Measurements from ENCODE around the gene DCST2. TPM values are rescaled to one million over a fixed set of nuclear protein-coding genes. Genes with fewer than 3 reads are reported as not detected.

DCST2 gene
- total and polyA plus RNA-seq, 9 of the 15 experiments (the other 6 are each of a cell fraction or from before 2014, with no cell fraction given): 0.09 to 0.49 (median 0.11) TPM; not detected in 3

GRCh38 chr1:155079487-155080311 lies 46.1 kb upstream of the DCST2 start (continued):
- TF ChIP-seq ZNF318 (IDR thresholded peaks at IDR 0.05; ENCODE audit: borderline replicate concordance in 1 of 2, low read depth in 1 of 2) (no peak), ZNF584 (CRISPR knock-in tag; IDR thresholded peaks at IDR 0.05; ENCODE audit: low read depth) (no peak), CHD2 (IDR thresholded peaks at IDR 0.05; ENCODE audit: low read depth, low read length) (no peak), SREBF1 (IDR thresholded peaks at IDR 0.05; ENCODE audit: borderline replicate concordance, low read depth, low read length) (no peak), MTA3 (IDR thresholded peaks at IDR 0.05; ENCODE audit: borderline replicate concordance) (0 out of 2 replicates have a peak, but pooled peaks have one; percentile 24), ZBTB40 (IDR thresholded peaks at IDR 0.05) (peak; percentile 34; the same call in 1 of the 2 replicates), ZBTB40 (CRISPR knock-in tag; IDR thresholded peaks at IDR 0.05) (no peak), SP1 (CRISPR knock-in tag; IDR thresholded peaks at IDR 0.05) (no peak; the same call in 1 of the 2 replicates)

All from K562 (cell line).